Testis (tissue), 3 donors: ENCODE data around the gene DHX8. TPM values are rescaled to one million over a fixed set of nuclear protein-coding genes. Genes with fewer than 3 reads are reported as not detected.

ENCODE experiments used
- DNase-seq: peaks from one replicate; pipeline ENCODE4 v3.0.0-alpha.2; 2019
- H3K27ac ChIP-seq, 2 donors: fragments of 200-600 bp; sonication (generic); one replicate each; pipeline ENCODE4 v1.5.1; 2019
- H3K27me3 ChIP-seq: fragments of 200-600 bp; sonication (generic); one replicate; pipeline ENCODE4 v1.5.1; 2019
- H3K36me3 ChIP-seq: fragments of 200-600 bp; sonication (generic); one replicate; pipeline ENCODE4 v1.5.1; 2017; ENCODE audit warnings: low read depth; ENCODE audit errors: missing control alignments
- H3K4me1 ChIP-seq: fragments of 200-600 bp; sonication (generic); one replicate; pipeline ENCODE4 v1.5.1; 2019
- H3K4me3 ChIP-seq, 2 donors: fragments of 200-600 bp; sonication (generic); one replicate each; pipeline ENCODE4 v1.5.1; 2017 to 2019
- H3K9me3 ChIP-seq: fragments of 200-600 bp; sonication (generic); one replicate; pipeline ENCODE4 v1.5.1; 2017
- CTCF ChIP-seq, 3 experiments: fragments of 450-650 bp in 2 of 3; fragments of 200-600 bp in 1 of 3; sonication (generic) in 1 of 3; IDR thresholded peaks; one replicate each; pipeline ENCODE4 v1.5.1; 2016 to 2019; ENCODE audit warnings: antibody characterized with exemption in 3 of 3, mild to moderate bottlenecking in 2 of 3, moderate library complexity in 1 of 3
- POLR2A ChIP-seq: fragments of 450-650 bp; IDR thresholded peaks from one replicate; pipeline ENCODE4 v1.6.1; 2017; ENCODE audit warnings: antibody characterized with exemption, mild to moderate bottlenecking, moderate library complexity
- WGBS, 2 donors: methylation state at CpG; one replicate each; pipeline ENCODE4 v1.1.5; 2018; 5-methylcytosine and 5-hydroxymethylcytosine counted together
- intact Hi-C: fragments of 100-400 bp; cut with DNase I; formaldehyde crosslinking; loops from one replicate; pipeline ENCODE4 v1.15.1; 2023; ENCODE audit warnings: low total_unique reads
- polyA plus RNA-seq: library from polyadenylated mRNA; stranded (reverse); fragments of 350-450 nt; fragmentation: Illumina TruSeq; extraction: RNeasy Lipid Tissue Mini Kit (QIAGEN cat#74804); gene quantifications from one replicate; pipeline ENCODE4 v1.2.3, GENCODE V29; 2014; ENCODE audit warnings: low read depth, low replicate concordance; ENCODE audit not compliant: insufficient read depth
- total RNA-seq, 2 donors: library from RNA; depleted of rRNA; stranded (reverse); fragments of >200 nt; gene quantifications; one replicate each; pipeline ENCODE4 v1.2.3, GENCODE V29; 2016

DHX8 gene
- total and polyA plus RNA-seq, 3 donors from 2014 or later: 63.4 to 74.3 (median 68.0) TPM

DNA sequence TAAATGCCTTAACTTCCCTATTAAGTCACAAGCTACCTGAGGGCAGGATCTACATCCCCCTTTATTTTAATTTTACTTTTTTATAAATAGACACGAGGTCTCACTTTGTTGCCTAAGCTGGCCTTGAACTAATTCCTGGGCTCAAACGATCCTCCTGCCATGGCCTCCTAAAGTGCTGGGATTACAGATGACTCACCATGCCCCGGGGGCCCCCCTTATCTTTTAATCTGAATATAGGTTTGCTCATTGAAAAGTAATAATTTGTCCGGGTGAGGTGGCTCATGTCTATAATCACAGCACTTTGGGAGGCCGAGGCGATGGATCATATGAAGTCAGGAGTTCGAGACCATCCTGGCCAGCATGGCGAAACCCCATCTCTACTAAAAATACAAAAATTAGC, 48.2 kb downstream of the DHX8 start:
- WGBS, 2 donors: 77 to 83% methylated on average over 8 of the region's 8 CpGs

DNA sequence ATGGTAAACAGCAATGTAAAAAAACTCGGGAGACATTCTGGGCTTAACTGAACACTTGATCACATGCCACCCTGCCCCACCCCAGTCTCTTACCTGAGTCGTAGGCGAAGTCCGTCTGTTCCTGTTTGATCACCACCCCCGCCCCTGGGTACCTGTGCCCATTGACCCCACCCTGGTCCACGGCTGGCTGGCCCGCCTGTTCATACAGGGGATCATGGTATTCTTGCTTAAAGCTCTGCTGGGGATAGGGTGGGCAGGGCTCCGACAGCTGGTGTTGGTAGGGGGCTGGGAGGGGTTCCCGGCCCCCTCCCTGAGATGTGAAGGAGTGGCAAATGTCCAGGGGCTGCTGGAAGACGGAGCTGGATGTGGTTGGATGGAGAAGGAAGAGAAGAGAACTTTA, 48.8 kb downstream of the DHX8 start:
- intact Hi-C loops: no loop called here
- no peaks in the 10 kb centered on the region for H3K9me3 ChIP-seq
- H3K27me3 ChIP-seq: no peaks in the 10 kb centered on the region
- no peak overlapping the region for H3K27ac ChIP-seq
- DNase-seq: no peak
- H3K4me1 ChIP-seq: peaks cover 36% of the 10 kb centered on the region
- 94 to 96% methylated on average over 10 of the region's 10 CpGs for WGBS, 2 donors
- TF ChIP-seq CTCF (IDR thresholded peaks at IDR 0.05) (no peak), POLR2A (no peak)
- no peaks in the 10 kb centered on the region for H3K36me3 ChIP-seq
- H3K4me3 ChIP-seq: no peak overlapping the region

More for the DNA sequence above, 48.2 kb downstream of the DHX8 start:
- no peak for DNase-seq
- Histone ChIP-seq H3K27ac (no peak overlapping the region), H3K4me3 (no peak overlapping the region), H3K4me1 (peaks cover 36% of the 10 kb centered on the region), H3K9me3 (no peaks in the 10 kb centered on the region), H3K36me3 (no peaks in the 10 kb centered on the region), H3K27me3 (no peaks in the 10 kb centered on the region)
- intact Hi-C loops: no loop called here
- TF ChIP-seq CTCF (IDR thresholded peaks at IDR 0.05) (no peak), POLR2A (no peak)

- 96 to 100% methylated on average over 4 of the region's 4 CpGs for WGBS, 2 donors
- peaks cover 28% of the 10 kb centered on the region for H3K4me1 ChIP-seq
- no peaks in the 10 kb centered on the region for H3K9me3 ChIP-seq
- H3K4me3 ChIP-seq: no peak overlapping the region
- no peak for DNase-seq
- H3K36me3 ChIP-seq: no peaks in the 10 kb centered on the region
- no peak for TF ChIP-seq CTCF (IDR thresholded peaks at IDR 0.05)
- TF ChIP-seq POLR2A: no peak
- intact Hi-C loops: no loop called here
- H3K27ac ChIP-seq: no peak overlapping the region
- no peaks in the 10 kb centered on the region for H3K27me3 ChIP-seq
Observed at GRCh38 chr17:43533699-43534098, 49.9 kb downstream of the DHX8 start.

GRCh38 chr17:43534909-43535308, 51.1 kb downstream of the DHX8 start:
- Histone ChIP-seq H3K9me3 (no peaks in the 10 kb centered on the region), H3K27me3 (no peaks in the 10 kb centered on the region), H3K4me3 (no peak overlapping the region), H3K27ac (no peak overlapping the region), H3K36me3 (no peaks in the 10 kb centered on the region), H3K4me1 (peaks cover 17% of the 10 kb centered on the region)
- intact Hi-C loops: no loop called here
- DNase-seq: no peak
- TF ChIP-seq POLR2A (no peak), CTCF (IDR thresholded peaks at IDR 0.05) (no peak)
- WGBS, 2 donors: 96 to 97% methylated on average over 5 of the region's 5 CpGs

DNA sequence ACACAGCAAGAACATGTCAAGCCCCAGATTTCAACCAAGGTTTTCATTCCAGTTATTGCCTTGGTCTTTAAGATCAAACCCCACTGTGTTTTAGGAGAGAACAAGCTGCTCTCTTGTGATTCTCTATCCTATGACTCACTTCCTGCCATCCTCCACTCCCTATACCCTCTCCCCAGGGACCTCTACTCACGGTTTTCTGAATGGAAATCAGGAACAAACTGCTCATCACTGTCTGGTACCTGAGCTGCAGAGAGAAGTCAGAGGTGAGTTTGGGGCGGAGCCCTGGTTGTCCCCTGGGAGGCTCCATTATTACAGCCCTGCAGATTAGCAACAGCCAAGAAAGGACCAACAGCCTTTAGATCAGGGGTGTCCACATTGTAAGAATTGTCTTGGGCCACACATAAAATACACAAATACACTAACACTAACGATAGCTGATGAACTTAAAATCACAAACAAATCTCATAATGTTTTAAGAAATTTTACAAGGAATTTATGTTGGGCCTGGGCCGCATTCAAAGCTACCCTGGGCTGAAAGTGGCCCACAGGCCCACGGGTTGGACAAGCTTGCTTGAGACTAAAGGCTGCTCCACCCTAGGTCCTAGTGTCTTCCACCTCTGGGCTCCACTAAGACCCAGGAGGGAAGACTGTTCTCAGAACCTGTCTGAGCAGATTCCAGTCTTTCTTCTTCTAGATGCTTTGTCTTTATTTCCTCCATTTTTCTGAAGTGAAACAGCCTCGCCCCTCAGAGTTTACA, 52.6 kb downstream of the DHX8 start:
- intact Hi-C loops: no loop called here
- peaks cover 2% of the 10 kb centered on the region for H3K4me1 ChIP-seq
- 69 to 76% methylated on average over 6 of the region's 6 CpGs for WGBS, 2 donors
- H3K9me3 ChIP-seq: no peaks in the 10 kb centered on the region
- no peak for DNase-seq
- TF ChIP-seq CTCF (IDR thresholded peaks at IDR 0.05): no peak
- no peak for TF ChIP-seq POLR2A
- H3K4me3 ChIP-seq: no peak overlapping the region
- no peak overlapping the region for H3K27ac ChIP-seq
- no peaks in the 10 kb centered on the region for H3K27me3 ChIP-seq
- no peaks in the 10 kb centered on the region for H3K36me3 ChIP-seq
